Measurements from ENCODE around the gene DOP1A. TPM values are rescaled to one million over a fixed set of nuclear protein-coding genes. Genes with fewer than 3 reads are reported as not detected.

Gene DOP1A
- total RNA-seq, 1 donor from 2014 or later = 4.4 TPM

GRCh38 chr6:83073615-83074014 is 6.1 kb downstream of the DOP1A start:
- TF ChIP-seq CTCF (conservative IDR thresholded peaks at IDR 0.05; ENCODE audit: low read depth, low read length) = no peak
- no peak overlapping the region for H3K4me3 ChIP-seq (ENCODE audit: low read depth, low read length)
- DNase-seq (ENCODE audit: low read depth) = no peak

- DNase-seq (ENCODE audit: low read depth) = no peak
- no peak for TF ChIP-seq CTCF (conservative IDR thresholded peaks at IDR 0.05; ENCODE audit: low read depth, low read length)
- no peak overlapping the region for H3K4me3 ChIP-seq (ENCODE audit: low read depth, low read length)
These were observed 16.0 kb downstream of the DOP1A start for GRCh38 chr6:83083476-83083875.

- no peak overlapping the region for H3K4me3 ChIP-seq (ENCODE audit: low read depth, low read length)
- no peak for DNase-seq (ENCODE audit: low read depth)
- TF ChIP-seq CTCF (conservative IDR thresholded peaks at IDR 0.05; ENCODE audit: low read depth, low read length) = no peak
These were observed 19.3 kb downstream of the DOP1A start for GRCh38 chr6:83086751-83087150.

GRCh38 chr6:83092756-83093399 is 25.4 kb downstream of the DOP1A start:
- TF ChIP-seq CTCF (conservative IDR thresholded peaks at IDR 0.05; ENCODE audit: low read depth, low read length) = no peak
- no peak overlapping the region for H3K4me3 ChIP-seq (ENCODE audit: low read depth, low read length)
- no peak for DNase-seq (ENCODE audit: low read depth)

- no peak for TF ChIP-seq CTCF (conservative IDR thresholded peaks at IDR 0.05; ENCODE audit: low read depth, low read length)
- peak; percentile 7 for DNase-seq (ENCODE audit: low read depth)
- H3K4me3 ChIP-seq (ENCODE audit: low read depth, low read length) = no peak overlapping the region
These were observed 29.3 kb downstream of the DOP1A start for GRCh38 chr6:83096791-83097190.

GRCh38 chr6:83097204-83097603 is 29.7 kb downstream of the DOP1A start:
- TF ChIP-seq CTCF (conservative IDR thresholded peaks at IDR 0.05; ENCODE audit: low read depth, low read length) = no peak
- no peak overlapping the region for H3K4me3 ChIP-seq (ENCODE audit: low read depth, low read length)
- DNase-seq (ENCODE audit: low read depth) = no peak

- no peak for DNase-seq (ENCODE audit: low read depth)
- no peak overlapping the region for H3K4me3 ChIP-seq (ENCODE audit: low read depth, low read length)
- no peak for TF ChIP-seq CTCF (conservative IDR thresholded peaks at IDR 0.05; ENCODE audit: low read depth, low read length)
These were observed 30.2 kb downstream of the DOP1A start for GRCh38 chr6:83097675-83098074.

All from epithelial cell of proximal tubule (primary cell).